Activated CD4-positive, alpha-beta T cell treated with anti-CD3 and anti-CD28 coated beads, Interleukin-2, Interleukin-6, amounts not matched to agents 100 ng/mL and 50 ng/mL, durations not matched to agents 16 hours and 8 hours (primary cell): ENCODE measurements around the gene METTL16.

ENCODE experiments used
- DNase-seq: peaks from one replicate; pipeline ENCODE4 v3.0.0-alpha.2; 2020

The METTL16 gene

GRCh38 chr17:2377659-2378058, 134.0 kb downstream of the METTL16 start:
- DNase-seq = no peak

DNA sequence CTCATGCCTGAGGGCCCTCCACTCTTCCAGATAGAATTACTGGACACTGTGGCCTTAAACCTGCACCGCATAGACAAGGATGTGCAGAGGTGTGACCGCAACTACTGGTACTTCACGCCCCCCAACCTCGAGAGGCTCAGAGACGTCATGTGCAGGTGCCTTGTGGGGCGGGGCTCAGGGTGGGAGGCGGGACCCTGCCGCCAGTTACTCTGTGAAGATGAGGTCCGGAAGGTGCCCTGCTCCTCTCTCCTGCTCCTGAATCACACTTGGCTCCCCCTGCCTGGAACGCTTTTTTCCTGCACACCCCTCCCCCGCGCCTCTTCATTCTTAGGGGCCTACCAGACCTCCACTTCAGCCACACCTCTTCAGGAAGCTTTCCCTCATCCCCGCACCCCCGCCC, 135.6 kb downstream of the METTL16 start:
- DNase-seq = no peak

GRCh38 chr17:2375406-2375805, 136.3 kb downstream of the METTL16 start:
- DNase-seq = no peak

- DNase-seq = no peak
Observed at GRCh38 chr17:2374549-2375285, 137.0 kb downstream of the METTL16 start.

DNA sequence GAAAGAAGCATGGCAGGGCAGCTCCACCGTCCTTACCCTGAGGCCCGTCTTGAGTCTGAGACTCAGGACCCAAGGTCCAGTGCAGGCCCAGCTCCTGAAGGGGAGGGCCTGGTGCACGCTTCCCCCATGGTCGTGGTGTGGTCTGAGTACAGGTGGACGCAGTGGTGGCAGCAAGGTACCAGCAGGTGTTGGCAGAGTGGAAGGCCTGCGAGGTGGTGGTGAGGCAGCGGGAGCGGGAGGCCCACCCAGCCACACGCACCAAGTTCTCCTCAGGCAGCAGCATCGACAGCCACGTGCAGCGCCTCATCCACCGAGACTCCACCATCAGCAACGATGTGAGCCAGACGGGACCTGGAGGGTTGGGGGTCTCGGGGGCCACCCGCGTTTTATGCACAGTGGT, 138.5 kb downstream of the METTL16 start:
- no peak for DNase-seq

- DNase-seq = no peak
Observed at GRCh38 chr17:2372681-2373080, 139.0 kb downstream of the METTL16 start.

GRCh38 chr17:2372180-2372579, 139.5 kb downstream of the METTL16 start:
- no peak for DNase-seq

- no peak for DNase-seq
Observed at GRCh38 chr17:2371183-2372130, 140.2 kb downstream of the METTL16 start.

DNA sequence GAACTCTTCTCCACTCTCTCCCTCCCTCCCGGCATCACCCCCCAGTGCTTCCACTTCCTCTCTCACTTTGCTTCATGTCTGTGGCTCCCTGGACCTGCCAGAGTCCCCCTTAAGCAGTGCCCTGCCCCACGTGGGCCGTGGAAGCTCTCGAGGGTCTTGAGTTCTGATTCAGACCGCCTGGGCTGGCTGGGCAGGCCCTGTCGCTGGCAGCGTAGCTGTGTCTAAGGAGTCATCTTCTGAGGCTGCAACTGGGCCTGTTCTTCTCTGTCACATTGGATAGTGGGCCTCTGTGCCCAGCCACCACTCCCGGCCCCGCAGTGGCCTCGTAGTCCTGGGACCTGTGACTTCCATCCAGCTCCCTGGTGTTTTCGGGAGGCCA, 141.5 kb downstream of the METTL16 start:
- no peak for DNase-seq

GRCh38 chr17:2369551-2370210, 142.0 kb downstream of the METTL16 start:
- no peak for DNase-seq

- DNase-seq = no peak
Observed at GRCh38 chr17:2369039-2369438, 142.6 kb downstream of the METTL16 start.

DNA sequence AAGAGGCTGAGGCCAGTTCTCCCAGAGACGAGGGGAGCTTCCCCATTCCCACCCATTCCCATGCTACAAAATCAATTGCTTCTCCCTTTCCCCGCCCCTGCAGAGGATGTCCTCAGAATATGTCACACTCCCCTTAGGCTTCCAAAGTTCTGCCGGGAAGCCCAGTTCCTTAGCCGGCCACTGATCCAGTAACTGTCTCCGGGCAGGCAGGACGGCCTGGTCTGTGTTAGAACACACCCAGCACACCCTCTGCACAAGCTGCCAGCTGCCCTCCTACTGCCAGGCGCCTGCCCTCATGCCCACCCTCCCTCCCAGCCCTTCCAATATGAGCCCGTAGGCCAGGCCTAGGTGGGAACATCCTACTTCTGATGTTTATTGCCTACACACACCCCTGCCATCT, 143.3 kb downstream of the METTL16 start:
- DNase-seq = no peak

DNA sequence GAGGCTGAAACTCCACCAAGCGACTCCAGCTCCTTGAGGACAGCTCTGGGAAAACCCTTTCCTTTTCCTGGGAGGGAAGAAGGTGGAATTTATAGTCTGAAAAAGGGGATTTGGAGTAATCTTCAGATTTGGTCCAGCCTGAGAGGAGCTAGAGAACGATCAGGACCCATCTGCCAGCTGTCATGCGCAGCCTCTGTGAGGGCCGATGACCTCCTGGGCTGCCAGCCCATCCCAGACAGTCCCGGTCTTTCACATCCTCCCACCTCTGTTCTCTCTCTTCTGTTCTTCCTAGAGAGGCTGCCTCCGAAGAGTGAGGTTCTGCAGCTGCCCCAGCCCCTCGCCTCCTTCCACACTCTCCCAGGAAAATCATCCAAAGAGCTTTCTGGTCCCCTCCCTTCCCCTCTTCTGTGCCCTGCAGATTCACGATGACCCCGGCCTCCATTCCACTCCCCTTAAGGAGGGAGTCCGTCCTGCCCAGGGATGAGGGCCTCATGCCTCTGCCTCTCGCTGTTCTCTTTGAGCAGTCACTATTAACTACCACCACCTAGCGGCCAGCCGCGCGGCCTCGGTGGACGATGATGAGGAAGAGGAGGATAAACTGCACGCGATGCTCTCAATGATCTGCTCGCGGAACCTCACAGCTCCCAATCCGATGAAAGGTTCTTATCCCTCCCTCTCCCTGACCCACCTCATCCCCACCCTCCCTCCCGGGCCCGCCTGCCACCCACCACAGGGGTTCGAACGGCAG, 144.8 kb downstream of the METTL16 start:
- DNase-seq = no peak
